Measurements from ENCODE around the gene WNT7B.

DNA sequence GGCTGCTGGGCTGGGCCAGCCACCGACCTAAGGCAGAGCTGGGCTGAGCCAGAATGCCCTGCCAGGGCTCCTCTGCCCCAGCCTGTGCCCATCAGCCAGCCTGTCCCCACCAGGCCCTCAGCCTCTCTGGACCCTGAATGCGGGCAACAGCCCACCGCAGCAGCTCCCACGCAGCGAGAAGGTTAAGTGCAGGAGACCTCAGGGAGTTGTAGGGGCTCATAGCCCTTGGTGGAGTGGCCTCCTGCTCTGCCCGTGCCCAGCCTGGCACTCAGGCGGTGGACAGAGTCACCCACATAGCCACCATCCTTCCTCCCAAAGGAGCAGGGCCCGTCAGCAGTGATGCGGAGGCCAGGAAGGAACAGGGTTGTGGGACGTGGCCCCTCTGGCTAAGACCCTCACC, 19.1 kb downstream of the WNT7B start:
- no peak for TF ChIP-seq CTCF (IDR thresholded peaks at IDR 0.05)
- TF ChIP-seq POLR2A (IDR thresholded peaks at IDR 0.05) = no peak
